Astrocyte (in vitro differentiated cells and primary cell): ENCODE measurements around the gene DET1. TPM values are rescaled to one million over a fixed set of nuclear protein-coding genes. Genes with fewer than 3 reads are reported as not detected.
"Not testable (repeated sequence)": the region's sequence is repeated elsewhere in the genome, so short reads cannot be mapped to it uniquely, and the experiment has no call there.

ENCODE experiments used
- DNase-seq: peaks from one replicate; pipeline ENCODE4 v3.0.0-alpha.2; 2010; ENCODE audit warnings: low read depth
- FAIRE-seq: peaks from 2 replicates; lab custom pipeline; 2011; peaks lifted over from hg19 to GRCh38; lab: Jason Lieb, UNC
- H2AFZ ChIP-seq: 2 replicates; pipeline ENCODE4 v1.6.0; 2012; ENCODE audit warnings: low read depth, low read length, inconsistent platforms
- H3K27ac ChIP-seq: 2 replicates; pipeline ENCODE4 v1.5.1; 2011; ENCODE audit warnings: low read depth, low read length, inconsistent platforms
- H3K27me3 ChIP-seq: 2 replicates; pipeline ENCODE4 v1.6.0; 2011; ENCODE audit warnings: low read length, inconsistent platforms; ENCODE audit not compliant: insufficient read depth
- H3K36me3 ChIP-seq: 2 replicates; pipeline ENCODE4 v1.5.1; 2011; ENCODE audit warnings: low read length, inconsistent platforms; ENCODE audit not compliant: insufficient read depth
- H3K4me1 ChIP-seq: 2 replicates; pipeline ENCODE4 v1.5.1; 2011; ENCODE audit warnings: low read length, inconsistent platforms; ENCODE audit not compliant: insufficient read depth
- H3K4me2 ChIP-seq: 2 replicates; pipeline ENCODE4 v1.6.0; 2012; ENCODE audit warnings: low read length, inconsistent platforms
- H3K4me3 ChIP-seq: 2 replicates; pipeline ENCODE4 v1.5.1; 2011; ENCODE audit warnings: low read depth, mild to moderate bottlenecking, low read length, inconsistent platforms; ENCODE audit not compliant: insufficient read depth
- H3K79me2 ChIP-seq: 2 replicates; pipeline ENCODE4 v1.6.0; 2012; ENCODE audit warnings: mild to moderate bottlenecking, low read length, inconsistent platforms; ENCODE audit not compliant: insufficient read depth
- H3K9ac ChIP-seq: 2 replicates; pipeline ENCODE4 v1.6.0; 2012; ENCODE audit warnings: mild to moderate bottlenecking, low read length, inconsistent platforms
- H3K9me3 ChIP-seq: 2 replicates; pipeline ENCODE4 v1.5.1; 2012; ENCODE audit warnings: low read depth, mild to moderate bottlenecking, low read length, inconsistent platforms; ENCODE audit not compliant: insufficient read depth
- H4K20me1 ChIP-seq: 2 replicates; pipeline ENCODE4 v1.6.0; 2012; ENCODE audit warnings: low read length, inconsistent platforms; ENCODE audit not compliant: insufficient read depth
- H3K27ac Mint-ChIP-seq: one replicate; pipeline ENCODE4 v1.8.0; 2021; ENCODE audit warnings: mild to moderate bottlenecking, mixed read lengths; ENCODE audit not compliant: unreplicated experiment
- H3K27me3 Mint-ChIP-seq: one replicate; pipeline ENCODE4 v1.8.0; 2021; ENCODE audit warnings: low read depth, mixed read lengths; ENCODE audit not compliant: unreplicated experiment
- H3K36me3 Mint-ChIP-seq: one replicate; pipeline ENCODE4 v1.8.0; 2021; ENCODE audit warnings: low read depth, mixed read lengths; ENCODE audit not compliant: unreplicated experiment
- H3K4me1 Mint-ChIP-seq: one replicate; pipeline ENCODE4 v1.8.0; 2021; ENCODE audit warnings: low read depth, mixed read lengths; ENCODE audit not compliant: unreplicated experiment
- H3K4me3 Mint-ChIP-seq: one replicate; pipeline ENCODE4 v1.8.0; 2021; ENCODE audit warnings: mild to moderate bottlenecking, moderate library complexity, mixed read lengths; ENCODE audit not compliant: unreplicated experiment
- H3K9me3 Mint-ChIP-seq: one replicate; pipeline ENCODE4 v1.8.0; 2021; ENCODE audit warnings: mild to moderate bottlenecking, mixed read lengths; ENCODE audit not compliant: unreplicated experiment
- CTCF ChIP-seq: IDR thresholded peaks from 2 replicates; pipeline ENCODE4 v1.5.1; 2011; ENCODE audit warnings: low read depth, mild to moderate bottlenecking, inconsistent platforms, low read length, moderate library complexity; ENCODE audit not compliant: insufficient read depth
- EZH2 ChIP-seq: IDR thresholded peaks from 2 replicates; pipeline ENCODE4 v1.6.1; 2012; ENCODE audit warnings: mild to moderate bottlenecking, low read length, inconsistent platforms; ENCODE audit not compliant: insufficient read depth
- total RNA-seq: library from RNA; stranded (reverse); gene quantifications from 2 replicates; pipeline ENCODE4 v1.2.1, GENCODE V29; 2021

DET1 gene
- total RNA-seq, 1 donor from 2014 or later, result 4.8 TPM

DNA sequence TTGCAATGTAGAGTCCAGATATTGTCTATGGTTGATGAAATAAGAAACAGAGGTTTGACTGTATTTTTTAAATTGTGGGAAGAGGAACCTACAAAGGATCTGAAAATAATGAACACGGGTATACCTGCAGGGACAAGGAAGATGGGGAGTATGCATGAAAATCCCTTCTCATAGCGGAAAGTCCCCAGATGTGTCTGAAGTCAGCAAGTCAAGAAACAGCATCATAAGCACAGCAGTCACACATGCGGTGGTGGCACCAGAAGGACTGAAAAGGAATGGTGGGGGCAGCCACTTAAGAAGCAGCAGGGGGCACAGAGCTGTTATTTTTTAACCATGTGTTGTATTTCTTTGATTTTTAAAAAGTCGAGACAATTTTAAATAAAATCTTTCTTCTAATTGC is 74.3 kb downstream of the DET1 start:
- Histone ChIP-seq H3K27ac (no peak overlapping the region), H3K4me3 (no peak overlapping the region), H3K36me3 (peaks cover 4% of the 10 kb centered on the region), H3K9ac (no peak overlapping the region), H3K4me2 (no peak overlapping the region), H2AFZ (no peak overlapping the region), H3K9me3 (no peaks in the 10 kb centered on the region), H3K79me2 (peaks cover 31% of the 10 kb centered on the region), H3K4me1 (peaks cover 7% of the 10 kb centered on the region), H3K27me3 (no peaks in the 10 kb centered on the region), H4K20me1 (peaks cover 9% of the 10 kb centered on the region)
- no peak for TF ChIP-seq EZH2
- no peak for TF ChIP-seq CTCF
- Mint-ChIP-seq H3K27ac (no peak overlapping the region), H3K36me3 (peaks cover 5% of the 10 kb centered on the region), H3K4me3 (no peak overlapping the region), H3K4me1 (peaks cover 4% of the 10 kb centered on the region), H3K9me3 (no peaks in the 10 kb centered on the region), H3K27me3 (no peaks in the 10 kb centered on the region)
- no peak for DNase-seq
- FAIRE-seq, result no peak

DNA sequence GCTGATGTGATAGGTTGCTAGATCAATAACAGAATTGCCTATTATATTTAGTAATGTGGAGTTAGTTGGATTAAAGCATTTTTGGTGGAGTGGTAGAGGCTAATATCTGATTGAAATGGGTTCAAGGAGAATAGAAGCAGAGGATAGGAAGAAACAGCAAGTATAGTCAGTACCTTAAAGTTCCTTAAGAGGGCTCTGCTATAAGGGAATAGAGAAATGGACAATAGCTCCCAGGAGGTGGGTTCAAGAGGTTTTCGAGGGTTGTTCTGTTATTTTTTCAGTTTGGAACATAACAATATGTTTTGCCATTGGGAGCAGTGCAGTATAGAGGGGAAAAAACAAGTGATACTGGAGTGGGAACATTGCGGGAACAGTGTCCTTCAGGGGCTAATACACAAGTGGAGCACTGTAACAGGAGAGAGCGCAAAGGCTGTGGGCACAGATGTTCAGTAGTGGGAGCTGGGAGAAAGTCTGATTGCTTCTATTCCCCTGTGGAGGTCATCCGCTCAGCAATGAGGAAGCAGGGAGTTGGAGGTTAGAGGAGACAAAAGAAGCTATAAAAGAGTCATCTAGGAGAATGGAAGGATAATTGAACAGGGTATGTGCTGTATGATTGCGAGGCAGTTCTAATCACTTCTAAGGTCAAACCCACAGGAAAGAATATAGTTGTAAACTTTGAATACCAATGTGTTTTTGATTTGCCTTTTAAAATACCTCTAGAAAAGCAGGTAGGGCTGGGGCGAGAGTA is 75.7 kb downstream of the DET1 start:
- TF ChIP-seq CTCF (peak; percentile 6), EZH2 (no peak)
- DNase-seq, result no peak
- Histone ChIP-seq H4K20me1 (peaks cover 3% of the 10 kb centered on the region), H3K9me3 (no peaks in the 10 kb centered on the region), H3K79me2 (peaks cover 45% of the 10 kb centered on the region), H3K4me3 (no peak overlapping the region), H2AFZ (no peak overlapping the region), H3K9ac (no peak overlapping the region), H3K4me1 (peaks cover 14% of the 10 kb centered on the region), H3K36me3 (peaks cover 4% of the 10 kb centered on the region), H3K27ac (no peak overlapping the region), H3K27me3 (no peaks in the 10 kb centered on the region), H3K4me2 (no peak overlapping the region)
- Mint-ChIP-seq H3K4me3 (no peak overlapping the region), H3K4me1 (peaks cover 8% of the 10 kb centered on the region), H3K9me3 (no peaks in the 10 kb centered on the region), H3K36me3 (peaks cover 2% of the 10 kb centered on the region), H3K27me3 (no peaks in the 10 kb centered on the region), H3K27ac (no peak overlapping the region)
- FAIRE-seq, result no peak

DNA sequence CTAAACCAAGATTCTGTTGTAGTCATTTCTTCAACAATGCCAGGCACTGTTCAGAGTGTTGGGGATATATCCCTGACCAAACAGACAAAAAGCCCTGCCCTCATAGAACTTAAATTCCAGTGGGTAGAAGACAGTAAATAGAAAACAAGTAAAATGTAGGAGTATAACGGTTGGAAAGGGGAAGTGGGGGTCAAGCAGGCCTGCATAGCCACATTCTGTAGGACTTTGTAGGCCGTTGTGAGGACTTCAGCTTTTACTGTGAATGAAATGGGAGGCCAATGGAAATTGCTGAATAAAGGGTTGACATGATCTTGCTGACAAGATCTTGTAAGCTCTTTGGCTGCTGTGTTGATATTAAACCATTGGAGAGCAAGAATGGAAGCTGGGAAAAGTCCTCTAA is 77.2 kb downstream of the DET1 start:
- no peak overlapping the region for H3K4me2 ChIP-seq
- no peaks in the 10 kb centered on the region for H3K27me3 ChIP-seq
- no peak overlapping the region for H3K4me3 Mint-ChIP-seq
- peaks cover 3% of the 10 kb centered on the region for H4K20me1 ChIP-seq
- peaks cover 51% of the 10 kb centered on the region for H3K79me2 ChIP-seq
- H3K27me3 Mint-ChIP-seq, result no peaks in the 10 kb centered on the region
- no peak overlapping the region for H3K9ac ChIP-seq
- peaks cover 2% of the 10 kb centered on the region for H3K36me3 Mint-ChIP-seq
- DNase-seq (no peak), FAIRE-seq (no peak)
- H3K36me3 ChIP-seq, result peaks cover 4% of the 10 kb centered on the region
- H3K4me3 ChIP-seq, result no peak overlapping the region
- H3K9me3 Mint-ChIP-seq, result no peaks in the 10 kb centered on the region
- no peaks in the 10 kb centered on the region for H3K9me3 ChIP-seq
- peaks cover 18% of the 10 kb centered on the region for H3K4me1 ChIP-seq
- H3K27ac Mint-ChIP-seq, result no peak overlapping the region
- no peak overlapping the region for H2AFZ ChIP-seq
- peaks cover 19% of the 10 kb centered on the region for H3K4me1 Mint-ChIP-seq
- no peak overlapping the region for H3K27ac ChIP-seq
- TF ChIP-seq CTCF, result no peak
- no peak for TF ChIP-seq EZH2

DNA sequence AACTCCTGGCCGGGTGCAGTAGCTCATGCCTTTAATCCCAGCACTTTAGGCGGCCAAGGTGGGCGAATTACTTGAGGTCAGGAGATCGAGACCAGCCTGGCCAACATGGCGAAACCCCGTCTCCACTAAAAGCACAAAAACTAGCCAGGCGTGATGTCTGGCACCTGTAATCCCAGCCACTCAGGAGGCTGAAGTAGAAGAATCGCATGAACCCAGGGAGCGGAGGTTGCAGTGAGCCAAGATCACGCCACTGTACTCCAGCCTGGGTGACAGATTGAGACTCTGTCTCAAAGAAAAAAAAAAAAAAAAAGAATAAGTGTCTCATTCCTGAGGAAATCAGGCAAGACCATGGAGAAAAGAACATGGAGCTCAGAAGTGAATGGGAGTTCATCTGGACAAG is 77.8 kb downstream of the DET1 start:
- not testable (repeated sequence) for H4K20me1 ChIP-seq, H3K27me3 Mint-ChIP-seq, H3K36me3 Mint-ChIP-seq, FAIRE-seq, H3K36me3 ChIP-seq, H3K9me3 Mint-ChIP-seq, DNase-seq, H3K27me3 ChIP-seq, H2AFZ ChIP-seq, H3K27ac Mint-ChIP-seq, H3K27ac ChIP-seq, H3K9me3 ChIP-seq
- peaks cover 18% of the 10 kb centered on the region for H3K4me1 ChIP-seq
- H3K4me2 ChIP-seq, result peak overlapping the region; percentile 99
- peaks cover 51% of the 10 kb centered on the region for H3K79me2 ChIP-seq
- peak overlapping the region; percentile 87 for H3K9ac ChIP-seq
- H3K4me1 Mint-ChIP-seq, result peaks cover 23% of the 10 kb centered on the region
- H3K4me3 Mint-ChIP-seq, result peak overlapping the region; percentile 93
- peak overlapping the region; percentile 98 for H3K4me3 ChIP-seq
